Measurements from ENCODE around the gene DRAXIN. TPM values are rescaled to one million over a fixed set of nuclear protein-coding genes. Genes with fewer than 3 reads are reported as not detected.

The DRAXIN gene
- polyA plus RNA-seq, 1 donor, result 1.1 TPM

GRCh38 chr1:11708554-11709350 is 17.2 kb downstream of the DRAXIN start:
- DNase-seq, result no peak

GRCh38 chr1:11711490-11711889 is 20.0 kb downstream of the DRAXIN start:
- DNase-seq, result no peak

- no peak for DNase-seq
Observed at GRCh38 chr1:11712285-11712684, 20.8 kb downstream of the DRAXIN start.

GRCh38 chr1:11713095-11713494 is 21.6 kb downstream of the DRAXIN start:
- no peak for DNase-seq

- DNase-seq, result no peak
Observed at GRCh38 chr1:11714831-11715575, 23.5 kb downstream of the DRAXIN start.

GRCh38 chr1:11719313-11720032 is 28.0 kb downstream of the DRAXIN start:
- DNase-seq, result no peak

GRCh38 chr1:11720033-11720376 is 28.5 kb downstream of the DRAXIN start:
- no peak for DNase-seq

- DNase-seq, result no peak
Observed at GRCh38 chr1:11720525-11720924, 29.0 kb downstream of the DRAXIN start.

- DNase-seq, result no peak
Observed at GRCh38 chr1:11721311-11721710, 29.8 kb downstream of the DRAXIN start.

GRCh38 chr1:11722538-11722937 is 31.0 kb downstream of the DRAXIN start:
- DNase-seq, result no peak

- no peak for DNase-seq
Observed at GRCh38 chr1:11725616-11726015, 34.1 kb downstream of the DRAXIN start.

- DNase-seq, result no peak
Observed at GRCh38 chr1:11727119-11727518, 35.6 kb downstream of the DRAXIN start.

- no peak for DNase-seq
Observed at GRCh38 chr1:11728126-11728806, 36.8 kb downstream of the DRAXIN start.

- DNase-seq, result no peak
Observed at GRCh38 chr1:11729155-11729497, 37.6 kb downstream of the DRAXIN start.

- no peak for DNase-seq
Observed at GRCh38 chr1:11729498-11730428, 38.3 kb downstream of the DRAXIN start.

GRCh38 chr1:11730429-11730891 is 39.0 kb downstream of the DRAXIN start:
- DNase-seq, result no peak

GRCh38 chr1:11731691-11732283 is 40.3 kb downstream of the DRAXIN start:
- peak; percentile 74 for DNase-seq

- DNase-seq, result no peak
Observed at GRCh38 chr1:11733306-11733705, 41.8 kb downstream of the DRAXIN start.

- DNase-seq, result no peak
Observed at GRCh38 chr1:11735531-11735853, 44.0 kb downstream of the DRAXIN start.

- peak; percentile 92 for DNase-seq
Observed at GRCh38 chr1:11735854-11736745, 44.6 kb downstream of the DRAXIN start, which contains the start of gene AGTRAP. Gene AGTRAP, plus strand, starts transcription at chr1:11736136. Its CDS starts 73 bp downstream, at chr1:11736209.

Data from left kidney (tissue), 2 donors.